ENCODE data around the gene PPT1. TPM values are rescaled to one million over a fixed set of nuclear protein-coding genes. Genes with fewer than 3 reads are reported as not detected.
"Not testable (repeated sequence)": the region's sequence is repeated elsewhere in the genome, so short reads cannot be mapped to it uniquely, and the experiment has no call there.

Gene PPT1
- total RNA-seq, 4 donors from 2014 or later: 9.6 to 23.4 (median 11.6) TPM

DNA sequence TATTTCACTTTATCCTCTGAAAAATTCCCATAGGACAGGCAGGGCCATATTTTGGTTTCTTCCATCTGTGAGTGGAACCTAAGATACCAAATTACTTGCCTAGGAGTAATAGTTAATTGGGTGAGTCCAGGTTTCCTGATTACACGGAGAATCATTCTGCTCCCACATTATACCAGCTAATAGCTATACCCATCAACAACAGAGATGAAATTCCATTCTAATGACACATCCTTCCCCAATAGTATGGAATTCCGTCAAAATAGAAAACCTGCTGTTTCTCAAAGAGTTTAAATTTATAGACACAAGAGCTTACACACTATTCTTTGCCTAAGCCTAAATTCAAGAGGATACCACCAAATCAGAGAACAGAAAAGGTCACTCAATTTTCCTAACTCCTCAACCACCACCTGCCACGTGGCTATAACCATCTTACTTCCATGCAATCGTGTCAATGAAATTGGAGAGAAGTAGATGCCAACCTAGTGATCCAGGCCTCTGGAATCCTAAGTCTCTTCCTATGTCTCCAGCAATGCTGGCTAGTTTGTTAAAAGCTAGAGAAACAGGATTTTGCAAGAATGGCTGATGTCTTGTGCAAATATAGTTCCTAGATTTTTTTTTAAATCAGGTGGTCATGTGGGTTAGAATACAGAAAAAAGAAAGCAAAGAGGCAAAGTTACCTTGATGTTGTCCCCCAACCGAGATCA is 6.2 kb downstream of the PPT1 start:
- H3K27me3 ChIP-seq: no peaks in the 10 kb centered on the region
- H3K4me1 ChIP-seq: no peaks in the 10 kb centered on the region
- no peaks in the 10 kb centered on the region for H3K9me3 ChIP-seq
- H3K4me3 ChIP-seq: no peak overlapping the region
- TF ChIP-seq POLR2A (IDR thresholded peaks at IDR 0.05): no peak
- TF ChIP-seq, protein P1, sequence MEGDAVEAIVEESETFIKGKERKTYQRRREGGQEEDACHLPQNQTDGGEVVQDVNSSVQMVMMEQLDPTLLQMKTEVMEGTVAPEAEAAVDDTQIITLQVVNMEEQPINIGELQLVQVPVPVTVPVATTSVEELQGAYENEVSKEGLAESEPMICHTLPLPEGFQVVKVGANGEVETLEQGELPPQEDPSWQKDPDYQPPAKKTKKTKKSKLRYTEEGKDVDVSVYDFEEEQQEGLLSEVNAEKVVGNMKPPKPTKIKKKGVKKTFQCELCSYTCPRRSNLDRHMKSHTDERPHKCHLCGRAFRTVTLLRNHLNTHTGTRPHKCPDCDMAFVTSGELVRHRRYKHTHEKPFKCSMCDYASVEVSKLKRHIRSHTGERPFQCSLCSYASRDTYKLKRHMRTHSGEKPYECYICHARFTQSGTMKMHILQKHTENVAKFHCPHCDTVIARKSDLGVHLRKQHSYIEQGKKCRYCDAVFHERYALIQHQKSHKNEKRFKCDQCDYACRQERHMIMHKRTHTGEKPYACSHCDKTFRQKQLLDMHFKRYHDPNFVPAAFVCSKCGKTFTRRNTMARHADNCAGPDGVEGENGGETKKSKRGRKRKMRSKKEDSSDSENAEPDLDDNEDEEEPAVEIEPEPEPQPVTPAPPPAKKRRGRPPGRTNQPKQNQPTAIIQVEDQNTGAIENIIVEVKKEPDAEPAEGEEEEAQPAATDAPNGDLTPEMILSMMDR (IDR thresholded peaks at IDR 0.05): no peak
- no peak overlapping the region for H3K27ac ChIP-seq
- H3K36me3 ChIP-seq: peaks cover 0 to 35% (median 3%) of the 10 kb centered on the region in 3 donors
- DNase-seq: no peak

- DNase-seq: peak; percentile 58 to 86 (median 60)
- H3K27ac ChIP-seq, H3K27me3 ChIP-seq, H3K4me3 ChIP-seq, H3K4me1 ChIP-seq, H3K9me3 ChIP-seq: not testable (repeated sequence)
- TF ChIP-seq, protein P1 (IDR thresholded peaks at IDR 0.05): peak in 5 of 6 experiments; percentile 27 to 71 (median 51)
- H3K36me3 ChIP-seq: peaks cover 0 to 16% (median 0%) of the 10 kb centered on the region in 3 donors
Measured at GRCh38 chr1:40084750-40085149, 12.3 kb downstream of the PPT1 start.

GRCh38 chr1:40081871-40082270 is 15.2 kb downstream of the PPT1 start:
- no peak for TF ChIP-seq POLR2A (IDR thresholded peaks at IDR 0.05)
- TF ChIP-seq, protein P1 (IDR thresholded peaks at IDR 0.05): no peak
- H3K27me3 ChIP-seq: no peaks in the 10 kb centered on the region
- no peaks in the 10 kb centered on the region for H3K4me1 ChIP-seq
- no peak for DNase-seq
- no peaks in the 10 kb centered on the region for H3K9me3 ChIP-seq
- H3K27ac ChIP-seq: no peak overlapping the region
- no peaks in the 10 kb centered on the region for H3K36me3 ChIP-seq
- H3K4me3 ChIP-seq: no peak overlapping the region

GRCh38 chr1:40079774-40080400 is 17.2 kb downstream of the PPT1 start:
- H3K27ac ChIP-seq: peak overlapping the region in 2 of 4 donors; percentile 2 to 15
- TF ChIP-seq, protein P1 (IDR thresholded peaks at IDR 0.05): no peak
- TF ChIP-seq POLR2A (IDR thresholded peaks at IDR 0.05): no peak
- DNase-seq: no peak
- no peaks in the 10 kb centered on the region for H3K27me3 ChIP-seq
- H3K4me3 ChIP-seq: no peak overlapping the region
- peaks cover 0 to 6% (median 0%) of the 10 kb centered on the region in 4 donors for H3K4me1 ChIP-seq
- H3K36me3 ChIP-seq: peaks cover 0 to 7% (median 0%) of the 10 kb centered on the region in 3 donors
- no peaks in the 10 kb centered on the region for H3K9me3 ChIP-seq

GRCh38 chr1:40078512-40079333 is 18.3 kb downstream of the PPT1 start:
- no peak overlapping the region for H3K4me3 ChIP-seq
- DNase-seq: peak in 2 of 3 donors; percentile 46 to 69
- H3K9me3 ChIP-seq: no peaks in the 10 kb centered on the region
- peaks cover 0 to 6% (median 0%) of the 10 kb centered on the region in 4 donors for H3K4me1 ChIP-seq
- H3K27me3 ChIP-seq: no peaks in the 10 kb centered on the region
- no peak for TF ChIP-seq POLR2A (IDR thresholded peaks at IDR 0.05)
- TF ChIP-seq, protein P1 (IDR thresholded peaks at IDR 0.05): peak; percentile 58 to 79 (median 62)
- H3K27ac ChIP-seq: no peak overlapping the region
- peaks cover 0 to 19% (median 0%) of the 10 kb centered on the region in 3 donors for H3K36me3 ChIP-seq
